Measurements from ENCODE around the gene ZNHIT1.

ZNHIT1 gene

DNA sequence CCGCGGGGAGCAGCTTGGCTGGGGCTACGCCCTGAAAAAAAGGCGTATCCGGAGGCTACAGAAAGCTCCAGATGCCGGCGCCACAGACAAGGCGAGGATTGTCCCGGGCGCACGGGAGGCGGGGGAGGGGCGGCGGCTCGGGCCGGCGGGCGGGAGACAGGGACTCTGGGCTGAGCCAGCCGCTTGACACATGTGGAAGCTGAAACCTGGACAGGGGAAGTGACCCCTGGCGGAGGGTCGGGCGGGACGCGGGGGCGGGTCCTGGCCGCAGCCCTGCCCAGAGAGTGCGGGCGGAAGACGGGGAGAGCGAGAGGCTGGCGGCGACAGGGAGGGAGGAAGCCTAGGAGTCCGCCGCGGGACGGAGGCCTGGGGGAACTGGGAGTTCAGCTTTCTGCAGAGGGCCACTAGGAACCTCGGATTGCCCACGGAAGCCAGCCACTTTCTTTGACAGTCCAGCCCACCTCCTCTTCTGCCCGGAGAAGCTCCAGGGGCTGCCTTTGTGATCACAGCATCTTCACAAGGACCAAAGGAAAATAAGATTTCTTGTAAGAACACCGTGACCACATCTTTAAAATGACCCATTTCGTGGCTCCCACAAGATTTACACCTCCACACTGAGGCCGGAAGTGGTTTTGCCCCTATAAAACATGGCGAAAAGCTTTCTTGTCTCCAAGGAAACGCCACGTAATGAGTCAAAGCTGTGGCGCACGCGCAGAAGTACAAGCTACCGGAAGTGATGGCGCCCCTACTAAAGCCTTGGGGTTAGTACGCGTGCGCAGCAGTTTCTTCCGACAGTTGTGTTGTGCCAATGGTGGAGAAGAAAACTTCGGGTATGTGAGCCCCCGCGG is at the start of gene ZNHIT1, which contains the start of gene PLOD3:
ZNHIT1 (plus strand) TSS at position 778 of the 848 bp plus-strand sequence; CDS start at position 809, 31 bp downstream.
PLOD3 (minus strand) TSS at position 194 of the 848 bp plus-strand sequence. CDS start 307 bp downstream, outside the sequence.
- DNase-seq = peak; percentile 93

DNA sequence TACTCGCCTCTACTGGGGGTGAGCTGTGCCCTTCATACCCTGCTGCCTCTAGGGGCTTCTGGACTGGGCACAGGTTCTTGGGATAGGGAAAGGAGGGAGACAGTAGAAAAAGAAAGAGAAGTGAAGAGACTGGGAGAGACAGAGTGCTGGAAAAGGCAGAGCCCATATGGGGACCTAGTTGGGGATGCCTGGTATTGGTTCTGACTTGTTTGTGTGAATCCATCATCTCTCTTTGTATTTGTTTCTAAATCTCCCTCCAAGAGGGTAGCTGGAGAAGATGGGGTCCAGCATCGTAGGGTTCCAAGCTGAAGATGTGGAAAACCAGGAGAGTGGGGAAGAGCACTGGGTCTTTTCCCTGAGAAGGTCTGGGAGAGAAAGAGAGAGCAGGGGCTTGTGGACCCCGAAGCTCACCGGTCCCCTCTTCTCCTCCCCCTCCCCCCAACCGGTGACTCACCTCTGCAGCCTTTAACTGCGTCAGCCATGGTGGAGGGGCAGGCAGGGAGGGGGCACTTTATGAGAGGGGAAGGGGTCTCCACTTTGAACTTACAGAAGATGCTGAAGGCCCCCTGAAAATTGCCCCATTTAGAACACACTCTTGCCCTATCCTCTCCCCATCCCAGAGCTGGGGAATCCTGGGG is 49.4 kb upstream of the ZNHIT1 start:
- DNase-seq = no peak

DNA sequence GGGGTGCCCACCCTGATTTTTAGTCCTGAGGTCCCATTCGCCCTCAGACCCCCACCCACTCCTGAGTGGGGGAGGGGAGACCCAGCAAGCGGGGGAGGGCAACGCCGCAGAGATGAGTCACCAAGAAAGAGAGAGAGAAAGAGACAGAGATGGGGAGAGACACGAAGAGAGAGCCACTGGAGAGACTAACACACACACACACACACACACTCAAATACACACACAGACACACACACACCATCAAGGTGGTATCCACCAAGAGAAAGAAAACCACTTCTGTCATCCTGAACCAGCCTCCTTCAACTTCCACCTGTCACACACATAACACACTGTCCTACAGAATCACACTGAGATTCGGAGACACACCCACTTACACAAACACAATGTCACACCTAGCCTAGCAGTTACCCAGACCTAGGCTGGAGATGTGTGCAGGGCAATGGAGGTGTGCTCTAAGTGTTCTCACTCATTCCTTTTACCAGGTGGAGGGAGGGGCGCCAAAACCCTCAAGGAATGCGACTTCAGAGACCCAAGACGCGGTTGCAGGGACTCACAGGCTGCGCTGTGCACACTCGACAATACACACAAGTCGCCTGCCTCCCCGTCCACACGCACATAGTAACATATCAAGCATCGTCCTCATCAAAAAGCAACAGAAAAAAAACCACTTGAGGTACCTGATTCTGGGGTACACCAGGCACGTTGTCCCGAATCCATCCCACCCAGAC is 48.7 kb upstream of the ZNHIT1 start:
- no peak for DNase-seq

DNA sequence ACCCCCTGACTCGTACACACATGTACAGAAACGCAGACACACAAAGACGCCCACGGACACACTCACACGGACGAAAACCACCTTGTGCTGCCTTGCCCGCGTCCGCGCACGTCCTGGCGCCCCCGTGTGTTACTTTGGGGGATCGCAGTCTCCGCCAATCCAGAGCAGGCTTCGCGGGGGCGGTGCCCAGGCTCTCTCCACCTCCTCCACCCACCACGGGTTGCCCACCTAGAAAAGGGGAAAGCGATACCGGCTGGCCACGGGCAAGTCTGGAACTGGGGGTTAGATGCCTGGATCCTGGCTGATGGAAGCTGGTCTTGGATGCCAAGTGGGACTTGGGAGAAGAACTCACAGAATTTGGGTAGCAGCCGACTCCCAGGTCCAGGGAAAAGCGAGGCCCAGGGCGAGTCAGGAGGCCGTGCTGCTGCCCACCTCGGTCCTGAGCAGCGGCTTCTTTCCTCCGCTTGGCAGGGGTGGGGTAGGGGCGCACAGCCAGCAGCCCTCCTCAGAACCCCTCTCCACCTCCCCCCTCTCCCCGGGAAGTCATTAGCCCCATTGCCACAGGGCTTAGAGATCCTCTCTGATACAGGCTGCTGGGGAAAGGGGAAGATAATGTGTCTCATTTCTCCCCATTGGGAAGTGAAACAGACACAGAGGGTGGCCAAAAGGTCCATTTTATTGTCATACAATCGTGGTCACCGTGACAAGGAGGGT is 48.0 kb upstream of the ZNHIT1 start:
- peak; percentile 82 for DNase-seq

DNA sequence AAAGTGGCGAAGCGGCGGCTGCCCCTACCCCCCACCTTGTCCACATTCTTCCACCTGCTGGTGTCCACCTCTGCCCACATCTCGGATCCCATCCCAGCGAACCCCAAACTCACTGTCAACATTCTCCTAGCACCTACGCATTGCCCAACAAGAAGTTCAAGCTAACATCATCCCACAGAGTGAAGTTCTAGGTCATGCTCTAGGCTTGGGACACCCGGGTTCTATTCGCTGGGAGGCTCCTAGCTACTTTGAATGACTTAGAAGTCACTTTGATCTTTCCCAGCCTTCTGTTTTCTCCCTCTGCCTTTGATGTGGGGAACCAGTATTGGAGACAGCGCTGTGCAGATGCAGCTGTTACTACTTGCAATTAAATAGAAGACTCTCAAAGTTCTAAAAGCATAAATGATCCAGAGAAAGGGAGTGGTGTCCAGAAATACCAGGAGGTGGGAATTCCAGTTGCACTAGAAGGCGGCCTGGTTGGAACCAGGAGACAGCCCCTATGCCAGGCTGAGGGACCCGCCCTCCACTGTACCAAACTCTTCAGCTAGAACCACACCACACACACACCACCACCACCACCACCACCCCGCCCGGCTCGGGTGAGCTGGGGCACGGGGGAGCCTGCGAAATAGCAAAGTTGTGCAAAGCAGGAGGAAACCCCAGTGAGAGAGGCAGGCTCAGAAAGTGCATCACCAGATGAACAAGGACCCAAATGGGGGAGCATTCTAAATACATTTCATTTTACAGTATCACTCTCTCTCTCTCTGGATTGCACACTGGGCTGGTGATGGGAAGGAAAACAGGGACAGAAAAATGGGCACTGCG is 47.1 kb upstream of the ZNHIT1 start:
- no peak for DNase-seq

DNA sequence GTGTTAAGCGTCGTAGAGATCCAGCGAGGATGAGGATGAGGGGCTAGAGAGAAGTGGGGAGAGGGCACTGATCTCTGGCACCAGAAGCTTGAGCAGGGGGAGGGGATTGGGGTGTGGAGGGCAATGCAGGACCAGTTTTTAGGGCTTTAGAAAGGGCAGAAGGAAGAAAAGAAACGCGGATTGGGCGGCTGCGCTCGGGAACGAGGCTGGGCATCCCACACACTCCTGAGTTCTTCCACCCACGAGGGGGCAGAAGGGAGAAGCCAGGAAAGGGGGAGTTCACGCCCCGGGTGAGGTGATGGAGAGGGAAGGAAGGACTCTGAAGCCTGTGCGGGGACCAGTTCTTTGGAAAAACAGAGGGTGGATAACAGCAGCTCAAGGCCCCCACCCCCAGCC is 46.5 kb upstream of the ZNHIT1 start:
- DNase-seq = no peak

DNA sequence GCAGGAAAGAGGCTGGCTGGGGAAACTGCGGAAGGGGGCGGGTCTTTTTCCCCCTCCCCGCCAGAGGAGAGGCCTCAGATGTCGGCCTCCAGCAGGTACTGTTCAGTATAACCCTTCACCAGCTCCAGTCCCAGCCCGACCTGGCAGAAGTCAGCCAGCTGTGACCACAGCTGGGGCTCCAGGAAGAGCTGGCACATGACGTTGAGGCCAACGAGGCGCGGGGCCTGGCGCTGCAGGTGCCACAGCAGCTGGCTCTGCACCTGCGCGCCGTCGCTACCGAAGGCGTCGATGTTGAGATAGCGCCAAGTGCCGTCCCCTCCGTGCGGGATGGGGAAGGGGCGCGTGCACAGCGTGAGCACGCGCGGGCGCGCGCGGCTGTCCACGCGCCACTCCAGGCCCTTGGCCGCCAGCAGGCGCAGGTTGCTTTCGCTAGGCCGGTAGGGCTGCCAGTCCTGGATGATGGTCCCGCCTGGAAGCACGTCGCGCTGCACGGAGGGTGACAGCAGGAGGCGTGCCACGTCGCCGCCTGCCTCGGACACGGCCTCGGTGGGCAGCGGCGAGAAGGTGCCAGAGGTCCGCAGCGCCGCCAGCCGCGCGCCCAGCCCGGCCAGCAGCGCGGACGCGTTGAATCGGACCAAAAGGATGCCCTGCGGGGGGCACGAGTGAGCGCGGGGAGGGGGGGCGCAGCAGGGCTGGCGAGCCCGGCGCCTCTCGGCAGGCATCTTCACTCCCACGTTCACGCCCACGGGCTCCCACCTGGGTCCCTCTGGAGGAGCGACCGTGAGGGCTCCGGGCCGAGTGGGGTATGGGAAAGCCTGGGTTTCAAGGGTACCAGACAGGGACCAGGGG is 45.7 kb upstream of the ZNHIT1 start:
- no peak for DNase-seq

DNA sequence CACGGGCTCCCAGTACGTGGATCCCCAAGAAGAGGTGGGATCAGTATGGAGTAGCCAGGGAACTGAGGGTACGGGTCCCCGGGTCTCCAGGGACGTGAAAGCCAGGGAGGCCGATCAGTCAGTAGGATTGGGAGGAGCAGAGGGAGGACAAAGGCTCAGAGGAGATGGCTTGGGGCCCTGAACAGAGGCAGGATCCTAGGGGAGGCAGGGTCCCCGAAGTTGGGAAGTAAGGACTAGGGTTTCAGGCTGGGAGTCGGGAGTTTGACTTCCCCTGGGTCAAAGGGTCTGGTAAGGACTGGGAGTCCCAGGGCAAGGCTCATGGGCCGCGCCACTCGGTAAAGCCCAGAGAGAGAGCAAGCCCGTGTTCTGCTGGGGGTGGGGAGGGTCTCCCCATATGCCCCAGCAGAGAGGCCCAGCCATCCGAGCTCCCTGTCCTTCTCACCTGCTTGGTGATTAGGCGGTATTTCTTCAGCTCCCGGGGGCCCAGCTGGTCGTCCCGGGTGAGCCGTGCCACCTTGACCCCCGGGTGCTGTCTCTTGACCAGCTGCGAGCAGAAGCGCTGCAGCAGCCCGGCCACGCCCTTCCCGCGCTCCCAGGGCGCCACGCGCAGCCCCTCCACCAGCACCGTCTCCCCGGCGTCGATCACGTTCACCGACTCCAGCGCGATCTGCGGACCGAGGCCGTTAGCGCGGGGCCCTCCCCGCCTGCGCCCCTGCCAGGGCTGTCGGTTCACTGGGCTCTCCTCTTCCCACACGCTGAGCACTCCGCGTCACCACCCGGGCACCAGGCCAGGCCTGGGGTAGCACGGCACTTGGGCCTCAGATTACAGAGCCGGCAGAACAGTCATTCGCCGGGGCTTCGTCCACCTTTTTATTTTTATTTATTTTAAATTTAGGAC is 44.9 kb upstream of the ZNHIT1 start:
- no peak for DNase-seq

DNA sequence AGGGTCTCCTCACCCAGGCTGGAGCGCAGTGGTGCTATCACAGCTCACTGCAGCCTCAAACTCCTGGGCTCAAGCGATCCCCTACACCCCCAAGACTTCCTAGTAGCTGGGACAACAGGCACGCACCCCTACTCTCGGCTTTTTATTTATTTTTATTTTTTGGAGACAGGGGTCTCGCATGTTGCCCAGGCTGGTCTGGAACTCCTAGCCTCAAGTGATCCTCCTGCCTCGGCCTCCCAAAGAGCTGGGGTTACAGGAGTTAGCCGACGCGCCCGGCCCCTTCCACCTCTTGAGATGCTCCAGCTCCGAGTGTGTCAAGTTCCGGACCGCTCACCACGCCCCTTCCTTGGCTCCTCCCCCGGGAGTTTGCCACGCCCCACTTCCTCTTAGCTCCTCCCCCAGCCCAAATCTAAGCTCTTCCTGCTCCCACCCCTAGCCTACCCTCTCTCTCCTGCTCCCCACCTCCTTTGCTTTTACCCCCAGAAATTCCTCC is 44.2 kb upstream of the ZNHIT1 start:
- DNase-seq = peak; percentile 50

DNA sequence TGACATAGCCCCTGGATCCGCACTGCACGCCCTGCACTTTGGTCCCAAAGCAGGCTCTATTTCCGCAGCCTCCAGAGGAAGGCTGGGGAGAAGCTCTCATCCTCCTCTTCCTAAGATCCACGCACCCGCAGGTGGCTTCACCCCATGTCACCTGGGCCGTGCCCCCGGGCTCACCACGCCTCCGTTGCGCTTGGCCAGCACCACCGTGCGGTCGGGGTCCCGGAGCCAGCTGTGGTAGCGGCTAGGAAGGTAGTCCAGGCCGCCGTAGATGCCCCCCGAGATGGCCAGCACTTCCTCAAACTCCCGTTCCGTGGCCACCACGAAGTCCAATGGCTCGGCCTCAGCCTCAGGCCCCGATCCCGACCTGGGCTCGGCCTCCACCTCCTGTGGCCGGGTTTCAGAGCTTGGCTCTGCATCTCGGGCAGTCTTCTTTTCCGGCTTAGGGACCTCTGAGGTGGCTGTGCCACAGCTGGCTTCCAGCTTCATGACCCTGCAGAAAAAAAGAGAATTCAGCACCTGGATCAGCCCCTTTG is 43.6 kb upstream of the ZNHIT1 start:
- DNase-seq = no peak

DNA sequence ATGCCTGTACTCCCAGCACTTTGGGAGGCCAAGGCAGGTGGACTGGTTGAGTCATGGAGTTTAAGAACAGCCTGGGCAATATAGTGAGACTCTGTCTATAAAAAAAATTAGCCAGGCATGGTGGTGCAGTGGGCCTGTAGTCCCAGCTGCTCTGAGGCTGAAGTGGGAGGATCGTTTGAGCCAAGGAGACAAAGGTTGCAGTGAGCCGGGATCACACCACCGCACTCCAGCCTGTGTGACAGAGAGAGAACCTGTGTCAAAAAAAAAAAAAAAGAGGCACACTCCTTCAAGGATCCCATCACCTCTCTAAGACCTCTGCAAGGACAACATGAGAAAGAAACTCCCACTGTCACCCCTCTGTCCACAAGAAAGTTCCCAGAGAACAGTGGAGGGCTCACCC is 42.3 kb upstream of the ZNHIT1 start:
- no peak for DNase-seq

DNA sequence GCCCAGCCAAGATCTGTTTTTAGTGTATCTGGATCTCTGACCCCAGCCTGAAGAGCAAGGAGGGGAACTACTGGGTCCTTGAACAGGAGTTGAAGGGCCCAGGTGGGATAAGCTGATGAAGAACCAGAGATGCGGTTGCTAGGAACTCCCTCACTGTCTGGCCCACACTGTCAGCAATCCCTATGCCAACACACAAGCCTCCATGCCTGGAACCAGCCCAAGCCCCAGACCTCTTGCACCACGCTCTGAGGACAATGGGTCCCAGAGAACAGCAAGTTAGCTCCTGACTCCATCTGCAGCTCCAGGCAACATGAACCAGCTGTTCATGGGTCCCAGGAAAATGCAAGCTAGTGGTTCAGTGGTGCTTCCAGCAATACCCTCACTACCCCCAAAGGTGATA is 40.3 kb upstream of the ZNHIT1 start:
- no peak for DNase-seq

DNA sequence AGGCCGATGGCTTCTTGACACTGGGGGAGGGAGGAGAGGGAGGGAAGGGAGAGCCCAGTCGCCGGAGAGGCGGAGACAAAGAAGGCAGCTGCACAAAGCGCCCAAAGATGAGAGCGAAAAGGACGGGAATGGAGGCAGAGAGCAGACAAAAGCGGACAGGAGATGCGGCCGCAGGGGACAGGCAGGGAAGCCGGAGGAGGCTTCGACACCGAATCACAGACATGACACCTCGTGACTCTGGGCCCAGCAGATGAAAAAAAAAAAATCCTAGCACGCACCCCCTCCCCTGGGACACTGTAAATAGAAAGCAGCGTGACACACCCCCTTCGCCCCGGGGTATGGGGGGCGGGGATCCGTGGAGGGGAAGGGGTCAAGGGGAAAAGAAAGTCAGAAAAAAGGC is 38.8 kb upstream of the ZNHIT1 start:
- DNase-seq = no peak

DNA sequence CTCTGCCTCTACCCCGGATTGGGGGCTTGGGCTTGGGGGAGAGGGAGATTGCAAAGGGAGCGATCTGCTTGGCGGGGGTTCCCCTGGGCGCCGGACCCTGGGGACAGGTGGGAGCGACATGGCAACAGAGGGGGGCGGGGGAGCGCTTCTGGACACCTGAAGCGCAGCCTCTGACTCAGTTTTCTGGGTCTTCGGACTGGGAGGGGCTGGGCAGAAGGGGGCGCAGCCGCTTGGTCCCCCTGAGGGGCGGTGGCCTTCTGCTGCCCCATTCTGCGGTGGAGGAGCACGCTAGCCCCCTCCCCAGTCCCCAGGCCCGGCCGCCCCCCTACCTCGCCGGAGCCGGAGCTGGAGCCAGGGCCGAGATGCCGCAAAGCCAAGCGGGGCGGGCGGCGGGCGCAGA is 38.3 kb upstream of the ZNHIT1 start:
- no peak for DNase-seq

DNA sequence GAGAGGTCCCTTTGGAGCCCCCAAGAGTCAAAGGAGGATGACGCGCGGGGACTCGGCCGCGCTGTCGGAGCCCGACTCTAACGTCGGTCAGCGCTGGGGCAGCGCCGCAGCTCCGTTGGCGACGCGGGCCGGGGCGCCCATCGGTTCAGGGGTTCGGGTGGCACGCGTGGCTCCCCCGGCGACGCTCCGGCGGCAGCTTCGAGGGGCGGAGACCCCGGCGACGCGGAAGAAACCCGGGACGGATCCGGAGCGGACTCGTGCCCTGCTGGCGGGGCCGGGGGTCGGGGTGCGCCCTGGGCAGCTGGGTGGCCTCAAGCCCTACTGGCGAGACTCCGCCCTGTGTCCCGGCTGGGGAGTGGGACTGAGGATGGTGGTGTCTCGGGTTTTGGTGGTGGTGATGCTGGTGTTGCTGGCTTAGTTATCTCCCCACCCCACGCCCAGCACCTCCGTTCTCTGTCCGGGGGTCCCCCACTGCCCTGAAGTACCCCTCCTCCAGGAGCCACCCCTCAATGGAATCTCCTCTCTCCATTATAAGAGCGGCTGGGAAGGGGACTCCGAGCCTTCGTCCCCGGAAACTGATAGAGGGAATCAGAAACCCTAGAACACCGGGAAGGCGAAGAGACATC is 37.7 kb upstream of the ZNHIT1 start, which contains the start of gene NAT16:
NAT16 (minus strand) TSS at position 164 of the 626 bp plus-strand sequence. CDS start 5,486 bp downstream, outside the sequence.
- DNase-seq = no peak

DNA sequence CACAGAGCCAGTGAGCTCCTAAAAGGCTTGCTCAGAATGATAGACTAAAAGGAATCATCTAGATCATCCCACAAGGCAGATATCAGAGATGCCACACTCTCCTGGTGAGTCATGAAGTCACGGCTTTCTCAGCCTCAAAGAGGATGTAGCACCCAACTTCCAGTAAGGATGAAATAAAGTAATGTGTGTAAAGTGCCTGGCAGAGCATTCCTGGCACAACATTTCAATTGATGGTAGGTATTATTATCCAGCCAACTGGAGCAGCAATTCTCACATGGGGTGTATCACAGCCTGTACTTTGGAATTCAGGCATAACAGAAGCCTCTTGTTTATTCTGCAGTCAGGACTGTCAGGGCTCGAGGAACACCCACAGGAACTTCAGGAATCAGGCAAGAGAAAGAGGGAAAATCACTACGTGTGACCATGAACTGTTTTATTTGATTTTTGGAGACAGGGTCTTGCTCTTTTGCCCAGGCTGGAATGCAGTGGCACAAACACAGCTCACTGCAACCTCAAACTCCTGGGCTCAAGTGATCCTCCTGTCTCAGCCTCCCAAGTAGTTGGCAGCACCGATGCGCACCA is 32.6 kb upstream of the ZNHIT1 start:
- no peak for DNase-seq

DNA sequence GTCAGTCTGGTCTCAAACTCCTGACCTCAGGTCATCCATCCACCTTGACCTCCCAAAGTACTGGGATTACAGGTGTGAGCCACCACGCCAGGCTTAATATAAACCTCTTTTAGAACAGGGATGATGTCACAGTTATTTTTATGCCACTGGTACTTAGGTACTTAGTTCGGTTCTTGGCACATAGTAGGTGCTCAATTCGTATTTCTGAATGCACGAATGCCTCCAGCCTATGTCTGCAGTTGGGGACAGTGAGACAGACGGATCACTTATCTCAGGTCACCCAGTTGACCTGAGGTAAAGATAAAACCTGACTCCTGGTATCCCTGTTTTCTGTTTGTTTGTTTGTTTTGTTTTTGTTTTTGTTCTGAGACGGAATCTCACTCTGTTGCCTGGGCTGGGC is 31.8 kb upstream of the ZNHIT1 start:
- DNase-seq = no peak

DNA sequence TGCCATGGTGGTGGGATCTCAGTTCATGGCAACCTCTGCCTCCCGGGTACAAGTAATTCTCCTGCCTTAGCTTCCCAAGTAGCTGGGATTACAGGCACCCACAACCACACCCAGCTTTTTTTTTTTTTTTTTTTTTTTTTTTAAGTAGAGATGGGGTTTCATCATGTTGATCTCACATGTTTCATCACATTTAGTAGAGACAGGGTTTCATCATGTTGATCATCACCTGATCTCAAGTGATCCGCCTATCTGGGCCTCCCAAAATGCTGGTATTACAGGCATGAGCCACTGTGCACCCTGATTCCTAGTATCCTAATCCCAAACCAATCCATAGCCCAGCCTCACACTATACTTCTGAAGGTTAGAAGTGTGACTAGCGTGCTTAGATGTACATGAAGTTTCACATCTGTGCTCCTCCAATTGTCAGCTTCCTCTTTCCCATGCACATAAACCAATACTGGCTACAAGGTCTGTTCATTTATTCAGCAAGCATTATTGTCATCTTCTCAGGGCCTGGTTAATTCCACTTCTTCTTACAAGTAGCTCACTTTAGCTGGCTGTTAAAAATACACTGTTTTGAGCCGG is 31.0 kb upstream of the ZNHIT1 start:
- DNase-seq = no peak

Measured in activated T-cell treated with anti-CD3 and anti-CD28 coated beads for 4 hours (primary cell).